GM12872 (cell line): Measurements from ENCODE around the gene ATP13A4.

Experiments used
- CTCF ChIP-seq: IDR thresholded peaks from 3 replicates; pipeline ENCODE4 v1.5.1; 2011; ENCODE audit warnings: low read depth, mild to moderate bottlenecking, low read length, moderate library complexity; ENCODE audit not compliant: insufficient read depth

ATP13A4 gene

GRCh38 chr3:193372783-193373182 lies 181.9 kb downstream of the ATP13A4 start:
- no peak for TF ChIP-seq CTCF

GRCh38 chr3:193367868-193368267 lies 186.8 kb downstream of the ATP13A4 start:
- no peak for TF ChIP-seq CTCF

GRCh38 chr3:193357291-193357690 lies 197.4 kb downstream of the ATP13A4 start:
- no peak for TF ChIP-seq CTCF

- TF ChIP-seq CTCF, result no peak
Measured at GRCh38 chr3:193354423-193354822, 200.3 kb downstream of the ATP13A4 start.
